Left ventricle myocardium inferior (tissue), 1 donor: ENCODE results near the gene BACH1. TPM values are rescaled to one million over a fixed set of nuclear protein-coding genes. Genes with fewer than 3 reads are reported as not detected.

Source experiments
- DNase-seq: peaks from one replicate; pipeline ENCODE4 v3.0.0-alpha.2; 2020
- H3K27ac ChIP-seq: fragments of 200-600 bp; replicated peaks from 2 replicates; pipeline ENCODE4 v1.8.0; 2021
- H3K27me3 ChIP-seq: fragments of 200-600 bp; 2 replicates; pipeline ENCODE4 v1.8.0; 2021; ENCODE audit warnings: low read depth
- H3K36me3 ChIP-seq: fragments of 200-600 bp; 2 replicates; pipeline ENCODE4 v1.8.0; 2021
- H3K4me1 ChIP-seq: fragments of 200-600 bp; 2 replicates; pipeline ENCODE4 v1.8.0; 2021
- H3K4me3 ChIP-seq: fragments of 200-600 bp; 2 replicates; pipeline ENCODE4 v1.8.0; 2021; ENCODE audit warnings: mild to moderate bottlenecking, moderate library complexity
- H3K9me3 ChIP-seq: fragments of 200-600 bp; replicated peaks from 2 replicates; pipeline ENCODE4 v1.8.0; 2021
- CTCF ChIP-seq: fragments of 200-600 bp; IDR thresholded peaks from 2 replicates; pipeline ENCODE4 v1.8.0; 2021; ENCODE audit warnings: antibody characterized with exemption, mild to moderate bottlenecking, borderline replicate concordance
- intact Hi-C: fragments of 100-400 bp; cut with micrococcal nuclease; formaldehyde crosslinking; loops from one replicate; pipeline ENCODE4 v1.11.0; 2022
- total RNA-seq: library from RNA; stranded (reverse); fragmentation: NEBNext Ultra II Directional; extraction: Animal tissue kit (Norgen Biotek cat#: 25700); gene quantifications from one replicate; pipeline ENCODE4 v1.2.1, GENCODE V29; 2021
- donor health status: DM: no; HTN: yes; CAD: no; lungs with severe emphysema.

The BACH1 gene
- total RNA-seq, 1 donor from 2014 or later, result 38.3 TPM

GRCh38 chr21:29311802-29312201 is 13.1 kb downstream of the BACH1 start:
- intact Hi-C loops, result no loop called here
- H3K4me1 ChIP-seq, result peaks cover 58% of the 10 kb centered on the region
- TF ChIP-seq CTCF, result no peak

GRCh38 chr21:29312981-29313380 is 14.3 kb downstream of the BACH1 start:
- Histone ChIP-seq H3K4me3 (no peak overlapping the region), H3K27me3 (no peaks in the 10 kb centered on the region), H3K27ac (no peak overlapping the region), H3K9me3 (no peaks in the 10 kb centered on the region), H3K4me1 (peaks cover 59% of the 10 kb centered on the region), H3K36me3 (no peaks in the 10 kb centered on the region)
- intact Hi-C loops, result no loop called here
- DNase-seq, result no peak
- no peak for TF ChIP-seq CTCF

More at GRCh38 chr21:29311802-29312201, 13.1 kb downstream of the BACH1 start:
- no peaks in the 10 kb centered on the region for H3K9me3 ChIP-seq
- no peaks in the 10 kb centered on the region for H3K27me3 ChIP-seq
- H3K27ac ChIP-seq, result no peak overlapping the region
- no peak overlapping the region for H3K4me3 ChIP-seq
- H3K36me3 ChIP-seq, result no peaks in the 10 kb centered on the region
- DNase-seq, result no peak

GRCh38 chr21:29313662-29314408 is 15.1 kb downstream of the BACH1 start:
- intact Hi-C loops, result no loop called here
- Histone ChIP-seq H3K27me3 (no peaks in the 10 kb centered on the region), H3K36me3 (no peaks in the 10 kb centered on the region), H3K27ac (no peak overlapping the region), H3K4me3 (no peak overlapping the region), H3K9me3 (no peaks in the 10 kb centered on the region), H3K4me1 (peaks cover 64% of the 10 kb centered on the region)
- no peak for DNase-seq
- no peak for TF ChIP-seq CTCF

GRCh38 chr21:29315131-29315749 is 16.5 kb downstream of the BACH1 start:
- no peak for DNase-seq
- no peak overlapping the region for H3K4me3 ChIP-seq
- H3K36me3 ChIP-seq, result no peaks in the 10 kb centered on the region
- no peaks in the 10 kb centered on the region for H3K27me3 ChIP-seq
- TF ChIP-seq CTCF, result no peak
- intact Hi-C loops, result no loop called here
- H3K4me1 ChIP-seq, result peaks cover 78% of the 10 kb centered on the region
- H3K9me3 ChIP-seq, result no peaks in the 10 kb centered on the region
- H3K27ac ChIP-seq, result no peak overlapping the region

GRCh38 chr21:29316029-29316742 is 17.5 kb downstream of the BACH1 start:
- TF ChIP-seq CTCF, result no peak
- Histone ChIP-seq H3K4me3 (no peak overlapping the region), H3K27me3 (no peaks in the 10 kb centered on the region), H3K36me3 (peaks cover 2% of the 10 kb centered on the region), H3K4me1 (peaks cover 78% of the 10 kb centered on the region), H3K9me3 (no peaks in the 10 kb centered on the region), H3K27ac (no peak overlapping the region)
- no peak for DNase-seq
- intact Hi-C loops, result no loop called here
